Stimulated activated CD8-positive, alpha-beta memory T cell treated with anti-CD3 and anti-CD28 coated beads, Interleukin-4, amount 100 ng/mL, for 48 hours (primary cell): ENCODE data around the gene GRK6.
"Not testable (repeated sequence)": the region's sequence is repeated elsewhere in the genome, so short reads cannot be mapped to it uniquely, and the experiment has no call there.

Experiments
- DNase-seq: peaks from one replicate; pipeline ENCODE4 v3.0.0-alpha.2; 2020

Gene GRK6

GRCh38 chr5:177399997-177400868, 26.2 kb upstream of the GRK6 start, which contains the start of gene PFN3:
Gene PFN3 (minus strand): TSS chr5:177400661. CDS start chr5:177400576, 85 bp downstream.
- DNase-seq, result no peak

- peak; percentile 81 for DNase-seq
These were observed 24.0 kb upstream of the GRK6 start for GRCh38 chr5:177402271-177403043.

DNA sequence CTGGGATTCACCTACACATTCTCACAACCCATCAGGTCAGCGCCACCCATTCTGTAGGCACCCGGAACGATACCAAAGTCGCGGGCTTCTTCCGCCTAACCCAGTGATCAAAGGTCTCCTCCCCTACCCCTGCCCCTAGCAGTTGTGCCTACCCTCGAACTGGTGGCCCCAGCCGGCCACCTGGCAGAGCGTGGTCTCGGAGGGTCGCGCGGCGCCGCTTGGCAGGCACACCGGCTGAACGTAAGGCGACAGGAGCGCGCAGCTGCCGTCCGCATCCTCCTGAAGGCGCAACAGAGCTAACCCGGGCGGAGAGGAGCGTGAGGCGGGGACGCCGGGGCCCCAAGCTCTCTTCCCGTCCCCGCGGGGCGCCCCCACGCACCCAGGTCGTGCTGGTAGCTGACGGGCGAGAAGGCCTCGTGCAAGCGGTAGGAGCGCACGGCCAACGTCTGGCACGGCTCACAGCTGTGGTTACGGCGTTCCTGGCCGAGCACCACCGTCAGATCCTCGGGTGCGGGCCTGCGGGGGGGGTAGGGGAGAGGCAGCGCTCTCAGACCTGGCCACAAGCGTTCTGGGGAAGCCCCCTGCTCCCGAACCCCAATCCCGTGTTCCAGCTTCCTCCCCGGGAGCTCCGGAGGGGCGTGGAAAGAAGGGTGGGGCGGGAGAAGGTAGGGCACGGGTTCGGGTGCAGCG, 23.2 kb upstream of the GRK6 start:
- peak; percentile 61 for DNase-seq

- peak; percentile 88 for DNase-seq
These were observed 22.5 kb upstream of the GRK6 start for GRCh38 chr5:177403792-177404640.

DNA sequence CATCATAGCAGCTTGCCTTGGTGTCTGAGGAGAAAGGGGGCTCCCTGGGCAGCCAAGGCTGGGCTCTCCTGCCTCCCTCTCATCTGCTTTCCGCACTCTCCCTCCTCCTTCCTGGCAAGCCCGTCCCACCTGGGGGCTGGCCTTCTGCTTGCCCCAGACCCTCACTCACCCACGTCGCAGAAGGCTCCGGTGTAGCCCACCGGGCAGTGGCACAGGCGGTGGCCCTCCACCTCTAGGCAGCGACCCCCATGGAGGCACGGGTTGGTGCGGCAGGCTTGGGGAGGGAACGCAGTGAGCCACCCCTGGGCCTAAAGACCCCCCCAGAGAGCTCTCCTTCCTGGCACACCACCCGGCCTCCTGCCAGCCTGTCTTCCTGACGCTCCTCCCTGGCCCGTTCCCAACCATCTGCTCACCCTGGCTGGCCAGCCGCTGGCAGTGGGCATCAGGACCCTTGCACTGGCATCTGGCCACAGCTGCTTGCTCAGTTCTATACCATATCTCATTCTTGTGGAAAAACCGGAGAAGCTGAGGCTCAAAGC, 21.8 kb upstream of the GRK6 start:
- DNase-seq, result no peak

DNA sequence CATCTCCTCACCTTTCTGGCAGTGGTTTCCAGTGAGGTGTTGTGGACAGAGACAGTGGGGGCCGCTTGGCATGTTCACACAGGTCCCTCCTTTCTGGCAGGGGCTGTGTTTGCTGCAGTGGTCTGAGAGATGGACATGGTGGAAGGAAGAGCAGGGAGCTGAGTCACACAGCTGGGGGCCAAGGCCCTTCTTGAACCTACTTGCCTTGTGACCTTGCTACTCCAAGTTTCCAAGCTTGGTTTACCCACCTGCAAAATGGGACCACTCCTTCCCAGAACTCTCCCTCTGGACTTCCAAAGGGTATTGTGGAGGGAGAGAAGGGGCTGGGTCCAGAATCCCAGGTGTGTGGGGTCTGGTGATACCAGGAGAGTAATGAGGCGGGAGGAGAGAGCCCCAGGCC, 21.2 kb upstream of the GRK6 start:
- no peak for DNase-seq

DNA sequence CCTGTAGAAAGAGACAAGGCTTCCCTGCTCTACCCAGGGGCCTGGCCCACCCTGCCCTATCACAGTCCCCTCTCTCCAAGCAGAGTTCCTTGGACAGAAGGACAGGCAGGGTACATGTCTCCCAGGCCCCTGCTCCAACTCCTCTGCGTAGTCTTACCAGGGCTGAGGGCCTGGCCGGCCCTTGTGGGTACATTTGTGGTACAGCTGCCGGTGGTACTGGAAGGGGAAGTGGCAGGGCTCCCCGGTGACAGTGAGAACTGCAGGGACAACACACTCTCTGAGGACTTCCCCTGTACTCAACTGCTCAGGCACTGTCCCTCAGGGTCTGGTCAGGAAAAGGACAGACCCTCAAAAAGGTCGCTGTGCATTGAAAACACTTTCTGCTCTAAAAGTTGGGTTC, 20.7 kb upstream of the GRK6 start:
- DNase-seq, result no peak

DNA sequence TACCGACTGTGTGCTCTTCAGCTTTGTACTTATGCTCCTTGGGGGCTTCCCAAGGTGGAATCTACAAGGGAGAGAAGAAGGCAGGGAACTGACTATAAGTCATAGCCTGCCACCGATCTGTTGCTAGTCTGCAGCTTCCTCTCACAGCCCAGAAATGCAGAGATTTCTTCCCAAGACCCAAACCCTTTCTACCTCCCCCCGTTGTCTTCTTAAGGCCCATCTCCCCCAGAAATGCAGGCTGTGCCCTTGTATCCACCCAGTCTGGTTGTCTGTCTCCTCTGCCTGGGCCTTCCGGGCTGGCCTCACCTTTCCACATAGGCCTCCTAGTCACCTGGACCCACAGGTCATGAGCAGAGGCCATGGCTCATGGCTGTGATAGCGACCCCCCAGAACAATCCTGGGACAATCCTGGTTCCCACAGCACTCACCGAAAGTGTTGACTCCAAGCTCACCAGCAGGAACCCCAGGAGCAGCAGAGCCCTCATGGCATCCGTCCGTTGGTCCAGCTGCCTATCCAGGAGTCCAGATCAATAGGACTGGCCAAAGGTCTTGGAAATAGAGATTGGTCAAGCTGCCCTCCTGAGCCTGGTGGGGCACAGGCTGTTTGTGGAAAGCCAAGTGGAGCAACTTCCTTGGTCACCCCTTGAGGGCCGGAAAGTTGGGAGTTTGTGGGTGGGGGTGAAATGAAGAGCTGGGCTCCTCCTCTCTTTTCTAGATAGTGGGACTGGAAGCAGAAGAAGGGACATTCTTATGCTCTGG, 17.3 kb upstream of the GRK6 start, which contains the start of gene F12:
TSS of gene F12 (minus strand) at position 522 of the 759 bp plus-strand sequence. CDS start at position 485, 37 bp downstream.
- DNase-seq, result no peak

- DNase-seq, result no peak
These were observed 15.9 kb upstream of the GRK6 start for GRCh38 chr5:177410575-177410974.

DNA sequence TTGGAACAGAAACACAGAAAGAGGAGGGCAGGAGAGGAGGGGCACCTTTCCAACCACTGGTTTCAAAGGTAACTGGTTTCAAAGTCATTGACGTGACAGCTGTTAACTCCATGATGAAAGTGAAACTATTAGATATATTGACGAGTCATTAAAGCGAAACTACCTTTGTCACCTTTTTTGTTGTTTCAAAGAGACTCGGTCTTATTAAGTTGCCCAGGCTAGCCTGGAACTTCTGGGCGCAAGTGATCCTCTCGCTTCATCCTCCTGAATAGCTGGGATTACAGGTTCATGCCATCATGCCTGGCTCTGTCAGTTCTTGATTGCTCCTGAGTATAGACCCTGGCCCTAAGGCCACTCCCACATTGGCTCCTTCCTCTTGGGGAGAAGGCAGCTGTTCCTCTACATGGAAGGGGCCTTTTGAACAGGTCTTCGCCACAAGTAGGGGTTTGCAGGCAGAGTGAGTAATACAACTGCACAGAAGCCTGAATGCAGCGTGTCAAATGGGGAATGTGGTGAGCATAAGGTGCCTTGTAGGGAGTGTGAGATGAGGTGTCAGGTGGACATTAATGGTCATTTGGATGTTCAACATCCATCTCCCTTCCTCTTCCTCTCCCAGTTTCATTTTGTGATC, 13.8 kb upstream of the GRK6 start:
- DNase-seq, result peak; percentile 43

DNA sequence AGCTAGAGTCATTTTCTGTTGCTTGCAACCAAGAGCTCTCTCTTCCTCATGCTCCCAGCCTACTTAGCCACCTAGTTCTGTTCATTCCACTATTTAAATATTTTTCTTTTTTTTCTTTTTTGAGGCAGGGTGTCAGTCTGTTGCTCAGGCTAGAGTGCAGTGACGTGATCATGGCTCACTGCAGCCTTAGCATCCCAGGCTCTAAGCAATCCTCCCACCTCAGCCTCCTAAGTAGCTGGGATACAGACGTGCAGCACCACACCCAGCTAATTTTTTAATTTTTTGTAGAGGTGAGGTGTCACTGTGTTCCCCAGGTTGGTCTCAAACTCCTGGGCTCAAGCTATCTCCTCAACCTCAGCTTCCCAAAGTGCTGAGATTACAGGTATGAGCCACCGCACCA, 12.0 kb upstream of the GRK6 start:
- no peak for DNase-seq

GRCh38 chr5:177417081-177417480, 9.4 kb upstream of the GRK6 start:
- not testable (repeated sequence) for DNase-seq

DNA sequence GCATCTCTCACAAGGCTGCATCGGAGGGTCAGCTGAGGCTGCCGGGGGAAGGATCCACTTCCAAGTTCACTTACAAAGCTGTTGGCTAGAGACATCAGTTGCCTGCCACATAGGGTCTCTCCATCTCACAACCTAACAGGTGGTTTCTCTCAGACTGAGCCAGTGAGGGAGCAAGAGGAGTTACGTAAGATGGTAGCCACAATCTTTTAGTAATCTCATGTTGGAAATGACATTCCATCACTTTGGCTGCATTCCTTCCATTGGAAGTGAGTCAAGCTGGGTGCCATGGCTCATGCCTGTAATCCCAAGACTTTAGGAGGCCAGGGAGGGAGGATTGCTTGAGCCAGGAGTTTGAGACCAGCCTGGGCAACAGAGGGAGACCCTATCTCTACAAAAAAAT, 7.4 kb upstream of the GRK6 start:
- DNase-seq, result no peak

DNA sequence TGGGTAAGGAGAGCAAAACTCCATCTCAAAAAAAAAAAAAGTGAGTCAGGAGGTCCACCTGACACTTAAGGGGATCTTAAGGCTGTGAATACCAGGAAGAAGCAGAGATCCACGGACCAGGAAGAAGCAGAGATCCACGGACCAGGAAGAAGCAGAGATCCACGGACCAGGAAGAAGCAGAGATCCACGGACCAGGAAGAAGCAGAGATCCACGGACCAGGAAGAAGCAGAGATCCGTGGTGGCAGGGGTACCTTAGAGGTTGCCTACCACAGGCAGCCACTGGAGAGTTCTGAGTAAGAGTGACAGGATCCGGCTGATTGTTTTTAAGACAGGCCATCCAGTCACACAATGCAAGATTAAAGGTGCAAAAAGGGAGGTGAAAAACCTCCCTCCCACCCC, 6.0 kb upstream of the GRK6 start:
- DNase-seq, result not testable (repeated sequence)

DNA sequence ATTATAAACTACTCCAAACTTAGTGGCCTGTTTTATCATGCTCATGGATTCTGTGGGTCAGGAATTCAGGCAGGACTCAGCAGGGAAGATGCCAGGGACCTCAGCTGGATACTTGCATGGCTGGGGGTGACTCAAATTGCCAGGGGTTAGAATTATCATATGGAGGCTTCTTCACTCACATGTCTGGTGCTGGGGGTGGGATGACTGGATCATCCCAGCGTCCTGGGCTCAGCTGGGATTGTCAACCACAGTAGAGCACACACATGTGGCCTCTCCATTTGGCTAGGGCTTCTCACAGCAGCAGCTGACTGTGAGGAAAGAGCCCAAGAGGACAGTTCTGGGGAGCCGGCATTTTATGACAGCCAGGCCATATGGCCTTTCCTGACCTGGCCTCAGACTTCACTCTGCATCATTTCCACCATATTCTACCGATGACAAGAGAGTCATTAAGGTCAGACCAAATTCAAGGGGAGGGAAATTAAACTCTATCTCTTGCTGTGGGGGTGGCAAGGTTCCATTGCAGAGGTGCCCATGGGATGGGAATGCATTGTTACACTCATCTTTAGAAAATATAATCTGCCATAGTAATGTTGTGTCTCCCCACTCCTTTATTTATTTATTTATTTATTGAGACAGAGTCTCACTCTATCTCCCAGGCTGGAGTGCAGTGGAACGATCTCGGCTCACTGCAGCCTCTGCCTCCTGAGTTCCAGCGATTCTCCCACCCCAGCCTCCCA, 5.2 kb upstream of the GRK6 start:
- DNase-seq, result no peak

- no peak for DNase-seq
These were observed 2.8 kb upstream of the GRK6 start for GRCh38 chr5:177423671-177424070.

DNA sequence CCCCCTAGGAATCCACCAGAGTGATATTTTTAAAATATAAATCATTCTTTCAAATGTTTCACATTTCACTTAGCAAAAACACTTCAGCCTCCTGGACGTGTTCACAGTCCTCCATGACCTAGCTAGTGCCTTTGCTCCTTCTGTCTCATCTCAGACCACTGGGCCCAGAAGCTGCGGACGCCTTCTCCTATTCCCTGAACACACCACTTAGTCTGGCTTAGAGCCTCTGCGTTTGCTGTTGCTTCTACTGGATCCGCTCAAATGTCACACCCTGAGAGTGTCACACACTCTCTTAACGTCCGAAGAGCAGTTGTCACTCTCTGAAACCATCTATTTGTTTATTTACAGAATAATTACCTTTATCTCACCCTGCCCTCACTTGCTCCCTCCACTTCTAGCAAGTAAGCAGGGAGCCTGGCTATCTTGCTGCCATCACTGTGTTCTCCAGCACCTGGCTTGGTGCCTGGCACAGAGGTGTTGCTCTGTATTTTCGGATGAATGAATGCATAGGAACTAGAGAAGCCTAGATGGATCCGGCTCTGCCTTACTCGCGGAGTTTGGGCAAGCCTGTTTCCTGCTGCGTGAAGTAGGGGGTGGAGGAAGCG, 1.2 kb upstream of the GRK6 start:
- no peak for DNase-seq

DNA sequence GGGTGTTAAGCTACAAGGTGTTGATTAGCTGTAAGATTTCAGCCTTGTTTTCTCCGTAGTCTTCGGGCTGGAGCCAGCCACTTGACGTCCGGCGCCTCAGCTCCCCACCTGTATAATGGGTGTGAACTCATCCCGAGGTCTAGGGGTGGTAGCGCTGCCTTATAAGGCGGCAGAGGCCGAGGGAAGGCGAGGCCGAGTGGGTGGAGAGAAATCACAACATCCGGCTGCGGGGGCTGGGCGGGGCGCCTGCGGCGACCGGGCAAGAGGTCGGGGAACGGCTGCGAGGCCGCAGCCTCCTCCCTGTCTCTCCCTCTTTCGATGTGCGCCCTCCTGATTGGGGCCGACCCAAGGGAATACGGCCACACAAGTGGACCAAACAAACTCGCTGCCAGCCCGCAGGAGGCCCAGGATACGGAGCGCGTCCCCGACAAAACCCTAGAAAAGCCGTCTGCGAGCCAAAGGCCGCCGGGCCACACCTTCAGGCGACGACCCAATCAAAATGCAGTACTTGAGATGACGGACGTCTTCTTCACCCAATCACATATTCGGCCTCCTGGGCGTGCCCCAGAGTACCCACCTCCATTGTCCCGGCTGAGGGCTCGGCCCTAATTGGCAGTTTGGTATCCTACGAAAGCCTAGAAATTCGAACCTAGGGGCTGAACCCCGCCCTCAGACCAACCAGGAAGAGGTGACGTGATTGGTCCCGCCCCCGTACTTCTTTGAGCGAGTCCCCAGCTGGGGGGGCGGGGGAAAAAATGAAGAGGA, 493 bp upstream of the GRK6 start:
- peak; percentile 100 for DNase-seq
